ENCODE measurements around the gene BCL11A.

DNA sequence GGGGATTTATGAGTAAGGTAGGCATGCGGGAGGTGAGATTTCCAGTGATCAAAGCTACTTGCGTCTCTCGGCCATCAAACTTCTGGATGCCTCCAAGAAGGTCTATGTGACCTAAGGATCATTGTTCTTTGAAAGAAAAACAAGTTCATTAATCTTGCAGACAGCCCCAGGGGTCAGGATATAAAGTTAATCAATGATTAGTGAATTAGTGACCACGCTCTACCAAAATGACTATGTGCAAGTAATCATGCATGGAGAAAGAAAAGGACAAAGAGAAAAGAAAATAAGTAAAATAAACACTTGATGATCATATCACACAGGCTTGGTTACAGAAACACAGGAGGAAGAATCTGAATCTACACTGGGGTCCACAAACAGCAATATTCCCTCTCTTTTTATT is 42.5 kb upstream of the BCL11A start:
- TF ChIP-seq EP300 (conservative IDR thresholded peaks at IDR 0.05; ENCODE audit: poor library complexity, severe bottlenecking) (no peak), POLR2AphosphoS5 (IDR thresholded peaks at IDR 0.05) (no peak)
- TF ChIP-seq, protein P1, sequence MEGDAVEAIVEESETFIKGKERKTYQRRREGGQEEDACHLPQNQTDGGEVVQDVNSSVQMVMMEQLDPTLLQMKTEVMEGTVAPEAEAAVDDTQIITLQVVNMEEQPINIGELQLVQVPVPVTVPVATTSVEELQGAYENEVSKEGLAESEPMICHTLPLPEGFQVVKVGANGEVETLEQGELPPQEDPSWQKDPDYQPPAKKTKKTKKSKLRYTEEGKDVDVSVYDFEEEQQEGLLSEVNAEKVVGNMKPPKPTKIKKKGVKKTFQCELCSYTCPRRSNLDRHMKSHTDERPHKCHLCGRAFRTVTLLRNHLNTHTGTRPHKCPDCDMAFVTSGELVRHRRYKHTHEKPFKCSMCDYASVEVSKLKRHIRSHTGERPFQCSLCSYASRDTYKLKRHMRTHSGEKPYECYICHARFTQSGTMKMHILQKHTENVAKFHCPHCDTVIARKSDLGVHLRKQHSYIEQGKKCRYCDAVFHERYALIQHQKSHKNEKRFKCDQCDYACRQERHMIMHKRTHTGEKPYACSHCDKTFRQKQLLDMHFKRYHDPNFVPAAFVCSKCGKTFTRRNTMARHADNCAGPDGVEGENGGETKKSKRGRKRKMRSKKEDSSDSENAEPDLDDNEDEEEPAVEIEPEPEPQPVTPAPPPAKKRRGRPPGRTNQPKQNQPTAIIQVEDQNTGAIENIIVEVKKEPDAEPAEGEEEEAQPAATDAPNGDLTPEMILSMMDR (IDR thresholded peaks at IDR 0.05; ENCODE audit: poor library complexity, severe bottlenecking): no peak
